Mesendoderm (in vitro differentiated cells): ENCODE measurements around the gene ADAM15.

Experiments
- DNase-seq: peaks from one replicate; pipeline ENCODE4 v3.0.0; 2013
- H2AK5ac ChIP-seq: 2 replicates; pipeline ENCODE4 v1.6.1; 2013; ENCODE audit warnings: low read length, inconsistent platforms
- H2BK120ac ChIP-seq: 2 replicates; pipeline ENCODE4 v1.6.1; 2013; ENCODE audit warnings: low read depth, mild to moderate bottlenecking, low read length, moderate library complexity, mixed read lengths
- H2BK15ac ChIP-seq: replicated peaks from 2 replicates; pipeline ENCODE4 v1.6.1; 2013; ENCODE audit warnings: low read depth, mild to moderate bottlenecking, moderate library complexity
- H2BK5ac ChIP-seq: 2 replicates; pipeline ENCODE4 v1.6.1; 2013; ENCODE audit warnings: low read length, inconsistent platforms
- H3K18ac ChIP-seq: 2 replicates; pipeline ENCODE4 v1.6.1; 2013; ENCODE audit warnings: mild to moderate bottlenecking, low read length, mixed read lengths
- H3K23ac ChIP-seq: one replicate; pipeline ENCODE4 v1.6.1; 2013; ENCODE audit warnings: low read length
- H3K27ac ChIP-seq: 2 replicates; pipeline ENCODE4 v1.5.1; 2013; ENCODE audit warnings: low read depth, mild to moderate bottlenecking, inconsistent platforms, low read length, moderate library complexity
- H3K27me3 ChIP-seq: 2 replicates; pipeline ENCODE4 v1.6.1; 2013; ENCODE audit warnings: low read length, control low read depth, mild to moderate bottlenecking, inconsistent platforms; ENCODE audit not compliant: insufficient read depth, poor library complexity
- H3K36me3 ChIP-seq: 2 replicates; pipeline ENCODE4 v1.6.1; 2013; ENCODE audit warnings: low read length, inconsistent platforms; ENCODE audit not compliant: control insufficient read depth, insufficient read depth
- H3K4ac ChIP-seq: one replicate; pipeline ENCODE4 v1.6.1; 2013; ENCODE audit warnings: low read depth, mild to moderate bottlenecking, low read length, moderate library complexity
- H3K4me1 ChIP-seq: 2 replicates; pipeline ENCODE4 v1.6.1; 2013; ENCODE audit warnings: low read depth, low read length, inconsistent platforms; ENCODE audit not compliant: control insufficient read depth
- H3K4me2 ChIP-seq: 2 replicates; pipeline ENCODE4 v1.6.1; 2013; ENCODE audit warnings: low read length
- H3K4me3 ChIP-seq: 2 replicates; pipeline ENCODE4 v1.5.1; 2013; ENCODE audit warnings: mild to moderate bottlenecking, low read length
- H3K56ac ChIP-seq: one replicate; pipeline ENCODE4 v1.6.1; 2013; ENCODE audit warnings: low read length
- H3K79me1 ChIP-seq: 2 replicates; pipeline ENCODE4 v1.6.1; 2013; ENCODE audit warnings: low read length, inconsistent platforms
- H3K79me2 ChIP-seq: 2 replicates; pipeline ENCODE4 v1.6.1; 2013; ENCODE audit warnings: mild to moderate bottlenecking, low read length; ENCODE audit not compliant: control insufficient read depth, insufficient read depth
- H3K9ac ChIP-seq: 2 replicates; pipeline ENCODE4 v1.6.1; 2013; ENCODE audit warnings: low read length, inconsistent platforms
- H4K5ac ChIP-seq: one replicate; pipeline ENCODE4 v1.6.1; 2013; ENCODE audit warnings: low read length
- H4K8ac ChIP-seq: one replicate; pipeline ENCODE4 v1.6.1; 2013; ENCODE audit warnings: low read depth, mild to moderate bottlenecking, control low read depth, low read length, moderate library complexity
- WGBS: extraction: QIAGEN DNeasy Blood & Tissue Kit; methylation state at CpG from one replicate; pipeline ENCODE4 v1.1.7; 2013; ENCODE audit warnings: low lambda C conversion rate, missing lambda C conversion rate; ENCODE audit not compliant: insufficient coverage; ENCODE audit errors: extremely low coverage; 5-methylcytosine and 5-hydroxymethylcytosine counted together

The ADAM15 gene

DNA sequence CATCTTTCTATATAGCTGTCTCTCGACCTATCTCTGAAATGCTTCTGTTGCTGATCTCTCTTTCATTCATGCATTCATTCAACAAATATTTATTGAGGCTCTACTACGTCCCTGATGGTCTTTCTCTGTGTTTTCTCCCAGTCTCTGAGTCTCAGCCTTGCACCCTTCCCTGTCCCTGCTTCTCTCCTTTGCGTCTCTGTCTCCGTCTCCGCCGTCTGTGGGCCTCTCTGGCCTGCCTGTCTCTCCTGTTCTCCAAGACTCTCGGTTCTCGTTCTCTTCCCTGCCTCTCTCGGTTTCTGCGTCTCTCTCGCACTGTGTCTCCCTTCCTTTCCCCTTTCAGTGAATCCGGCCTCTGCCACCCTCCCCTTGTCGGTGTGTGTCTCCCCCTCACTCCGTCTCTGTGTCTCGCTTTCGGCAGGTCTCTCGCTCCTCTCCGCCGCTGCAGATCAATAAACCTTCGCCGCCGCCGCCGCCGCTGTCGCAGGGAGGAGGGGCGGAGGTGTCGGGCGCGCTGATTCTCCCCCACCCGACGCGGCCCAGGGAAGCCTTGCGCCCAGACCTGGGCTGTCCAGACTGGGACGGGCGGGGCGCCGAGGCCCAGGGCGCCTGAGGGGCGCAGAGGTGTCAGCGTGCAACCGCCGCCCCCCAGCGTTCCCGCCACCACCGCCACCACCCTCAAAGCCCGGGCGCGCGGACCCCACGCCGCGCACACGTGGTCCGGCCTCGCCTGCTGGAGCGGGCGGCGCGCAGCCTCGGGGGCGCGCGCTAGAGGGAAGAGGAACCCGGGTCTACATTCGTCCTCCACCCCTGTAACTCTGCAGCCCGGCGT, 30.6 kb downstream of the ADAM15 start:
- Histone ChIP-seq H3K4me3 (no peak overlapping the region), H3K27ac (no peak overlapping the region), H4K5ac (no peak overlapping the region), H4K8ac (no peak overlapping the region), H3K56ac (peak overlapping the region; percentile 62), H3K36me3 (no peaks in the 10 kb centered on the region), H3K4ac (no peak overlapping the region), H3K79me2 (no peaks in the 10 kb centered on the region), H3K4me1 (no peaks in the 10 kb centered on the region), H3K27me3 (peaks cover 41% of the 10 kb centered on the region), H3K18ac (no peak overlapping the region), H2BK15ac (no peak overlapping the region), H2BK120ac (no peak overlapping the region), H3K9ac (peak overlapping the region; percentile 44), H3K79me1 (no peaks in the 10 kb centered on the region), H2AK5ac (no peak overlapping the region), H3K4me2 (peak overlapping the region; percentile 44), H2BK5ac (no peak overlapping the region), H3K23ac (no peak overlapping the region)
- no peak for DNase-seq
- no CpG with 5 or more reads among the region's 68 CpGs for WGBS

DNA sequence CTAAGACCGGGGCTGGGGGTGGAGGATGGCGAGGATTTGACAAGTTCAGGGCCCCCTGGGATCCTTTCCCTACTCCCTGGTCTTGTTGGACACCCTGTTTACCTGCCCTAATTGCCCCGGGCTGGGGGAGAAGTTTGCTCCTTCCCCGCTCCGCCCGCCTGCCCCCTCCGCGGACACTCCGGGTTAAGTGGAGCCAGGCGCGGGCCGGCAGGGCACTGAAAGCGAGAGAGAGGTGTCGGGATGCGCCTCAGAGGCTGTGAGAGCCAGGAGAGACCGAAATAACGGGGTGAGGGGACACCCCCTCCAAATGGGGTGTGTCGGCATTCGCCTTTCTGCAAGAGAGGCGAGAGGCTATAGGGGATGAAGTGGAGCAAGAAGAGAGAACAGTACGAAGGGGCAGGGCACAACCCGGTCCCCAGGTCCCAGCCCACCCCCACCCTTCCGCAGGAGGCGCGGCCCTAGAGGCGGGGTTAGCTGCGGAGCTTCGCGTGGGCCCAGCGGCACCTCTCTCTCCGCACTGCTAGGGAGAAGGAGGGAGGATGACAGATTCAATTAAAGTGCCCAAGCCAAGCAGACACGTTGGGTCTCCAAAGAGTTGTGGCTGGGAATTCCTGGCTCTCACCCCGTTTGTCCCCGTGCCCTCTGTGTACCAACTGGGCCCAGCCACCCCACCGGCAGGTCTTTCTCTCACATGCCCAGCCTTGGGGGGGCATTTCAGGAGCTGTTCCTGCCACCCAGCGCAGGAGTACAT, 31.4 kb downstream of the ADAM15 start:
- Histone ChIP-seq H3K4ac (no peak overlapping the region), H3K4me3 (no peak overlapping the region), H3K36me3 (no peaks in the 10 kb centered on the region), H3K4me2 (no peak overlapping the region), H3K27ac (no peak overlapping the region), H3K79me2 (no peaks in the 10 kb centered on the region), H4K5ac (no peak overlapping the region), H2BK15ac (no peak overlapping the region), H3K9ac (no peak overlapping the region), H2AK5ac (no peak overlapping the region), H2BK120ac (no peak overlapping the region), H3K18ac (no peak overlapping the region), H4K8ac (no peak overlapping the region), H2BK5ac (no peak overlapping the region), H3K27me3 (peaks cover 41% of the 10 kb centered on the region), H3K79me1 (no peaks in the 10 kb centered on the region), H3K56ac (no peak overlapping the region), H3K4me1 (no peaks in the 10 kb centered on the region), H3K23ac (no peak overlapping the region)
- WGBS: no CpG with 5 or more reads among the region's 36 CpGs
- DNase-seq: no peak

DNA sequence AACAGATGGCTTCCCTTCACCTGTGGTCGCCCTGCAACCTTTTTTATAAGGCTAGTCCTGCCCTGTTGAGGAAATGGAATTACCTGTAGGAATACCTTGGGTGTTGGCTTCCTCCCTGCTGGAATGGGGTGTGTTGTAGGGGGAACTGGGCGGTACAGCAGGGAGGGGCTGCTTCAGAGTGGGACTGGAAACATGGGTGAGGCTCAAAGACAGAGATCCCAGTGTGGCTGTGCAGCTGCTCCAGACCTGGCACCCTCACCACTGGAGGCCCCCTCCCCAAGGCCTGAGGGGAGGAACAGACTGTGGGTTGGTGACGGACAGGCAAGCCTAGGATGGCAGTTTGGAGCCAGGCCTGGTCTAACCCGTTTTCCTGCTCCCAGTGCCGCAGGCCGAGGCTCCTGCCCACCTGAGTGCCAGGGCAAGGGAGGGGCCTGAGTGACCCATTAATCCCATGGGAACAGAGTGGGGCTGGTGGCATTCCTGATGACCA, 32.0 kb downstream of the ADAM15 start:
- Histone ChIP-seq H3K18ac (no peak overlapping the region), H3K36me3 (no peaks in the 10 kb centered on the region), H2BK5ac (no peak overlapping the region), H3K9ac (no peak overlapping the region), H2AK5ac (no peak overlapping the region), H3K79me2 (no peaks in the 10 kb centered on the region), H2BK15ac (no peak overlapping the region), H3K27ac (no peak overlapping the region), H3K56ac (no peak overlapping the region), H2BK120ac (no peak overlapping the region), H3K27me3 (peaks cover 41% of the 10 kb centered on the region), H3K79me1 (no peaks in the 10 kb centered on the region), H3K4me1 (no peaks in the 10 kb centered on the region), H3K4me3 (no peak overlapping the region), H3K4ac (no peak overlapping the region), H4K5ac (no peak overlapping the region), H3K23ac (no peak overlapping the region), H3K4me2 (no peak overlapping the region), H4K8ac (no peak overlapping the region)
- DNase-seq: no peak
- WGBS: no CpG with 5 or more reads among the region's 6 CpGs

DNA sequence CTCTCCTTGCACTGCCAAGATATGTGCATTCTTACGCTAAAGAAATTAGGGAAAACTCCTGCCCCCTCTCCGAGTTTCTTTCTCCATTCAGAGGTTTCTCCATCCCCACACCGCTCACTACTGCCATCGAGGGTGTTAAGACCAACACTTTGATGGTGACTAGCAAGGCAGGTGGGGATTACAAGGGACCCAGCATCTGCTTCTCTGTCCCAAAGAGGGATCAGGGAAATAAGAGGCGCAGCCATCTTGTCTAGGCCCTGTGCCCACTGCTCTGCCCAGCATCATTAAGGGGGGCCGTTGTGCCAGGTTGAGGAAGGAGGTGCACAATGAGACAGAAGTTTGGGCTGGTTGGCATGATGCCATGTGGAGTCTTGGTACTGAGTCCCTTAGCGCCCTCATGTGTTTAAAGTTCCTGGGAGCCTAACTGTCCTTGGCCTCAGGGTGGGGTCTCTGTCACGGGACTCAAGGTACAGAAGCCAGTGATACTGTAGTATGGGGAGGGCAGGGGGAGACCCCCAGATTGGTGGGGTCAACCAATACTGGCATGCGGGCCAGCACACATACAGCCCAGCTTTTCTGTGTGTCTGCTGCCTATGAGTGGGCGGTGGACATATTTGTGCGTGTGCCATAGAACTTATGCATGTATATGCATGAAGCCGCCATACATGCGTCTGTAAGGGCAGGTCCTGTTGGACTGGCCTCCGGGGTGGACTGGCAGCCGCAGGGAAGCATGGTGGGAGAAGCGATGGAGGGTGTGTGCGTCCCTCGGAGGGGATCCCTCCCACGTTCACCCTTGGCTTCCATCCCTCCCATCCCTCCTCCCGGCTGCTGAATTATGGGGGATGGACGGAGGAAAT, 33.0 kb downstream of the ADAM15 start:
- H3K4me1 ChIP-seq: no peaks in the 10 kb centered on the region
- WGBS: no CpG with 5 or more reads among the region's 21 CpGs
- H3K79me2 ChIP-seq: no peaks in the 10 kb centered on the region
- H2BK5ac ChIP-seq: no peak overlapping the region
- no peak overlapping the region for H3K4me3 ChIP-seq
- H3K4me2 ChIP-seq: peak overlapping the region; percentile 57
- H3K23ac ChIP-seq: no peak overlapping the region
- no peak overlapping the region for H2BK120ac ChIP-seq
- no peak overlapping the region for H4K5ac ChIP-seq
- H3K27me3 ChIP-seq: peaks cover 39% of the 10 kb centered on the region
- H2BK15ac ChIP-seq: no peak overlapping the region
- no peaks in the 10 kb centered on the region for H3K36me3 ChIP-seq
- H3K56ac ChIP-seq: peak overlapping the region; percentile 49
- H3K18ac ChIP-seq: no peak overlapping the region
- peak overlapping the region; percentile 35 for H3K9ac ChIP-seq
- H2AK5ac ChIP-seq: no peak overlapping the region
- H3K27ac ChIP-seq: no peak overlapping the region
- H3K4ac ChIP-seq: no peak overlapping the region
- no peak for DNase-seq
- H3K79me1 ChIP-seq: no peaks in the 10 kb centered on the region
- no peak overlapping the region for H4K8ac ChIP-seq

DNA sequence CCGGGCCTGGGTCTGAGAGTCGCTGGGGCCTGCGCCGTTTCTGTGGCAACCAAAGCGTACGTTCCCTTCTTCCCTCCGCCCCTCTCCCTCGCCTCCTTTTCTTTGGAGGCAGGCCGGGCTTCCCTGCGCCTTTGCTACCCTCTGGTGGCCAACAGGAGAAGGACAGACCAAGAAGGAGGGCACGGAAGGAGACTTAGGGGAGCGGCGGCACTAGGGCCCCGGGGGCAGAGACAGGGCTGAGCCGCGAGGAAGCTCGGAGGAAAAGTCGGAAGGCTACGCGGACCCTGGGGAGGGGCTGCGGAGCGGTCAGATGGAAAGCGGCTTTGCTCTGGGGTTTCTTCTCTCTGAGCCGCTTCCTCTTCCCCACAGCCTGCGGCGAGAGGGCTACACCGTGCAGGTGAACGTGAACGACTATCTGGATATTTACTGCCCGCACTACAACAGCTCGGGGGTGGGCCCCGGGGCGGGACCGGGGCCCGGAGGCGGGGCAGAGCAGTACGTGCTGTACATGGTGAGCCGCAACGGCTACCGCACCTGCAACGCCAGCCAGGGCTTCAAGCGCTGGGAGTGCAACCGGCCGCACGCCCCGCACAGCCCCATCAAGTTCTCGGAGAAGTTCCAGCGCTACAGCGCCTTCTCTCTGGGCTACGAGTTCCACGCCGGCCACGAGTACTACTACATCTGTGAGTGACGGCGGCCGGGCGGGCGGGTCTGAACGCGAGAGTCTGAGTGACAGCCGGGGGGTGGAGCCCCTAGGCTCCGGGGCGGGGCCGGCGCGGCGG, 33.8 kb downstream of the ADAM15 start:
- Histone ChIP-seq H2BK120ac (no peak overlapping the region), H3K56ac (peak overlapping the region; percentile 95), H3K4me1 (no peaks in the 10 kb centered on the region), H3K4me2 (peak overlapping the region; percentile 96), H3K4me3 (peak overlapping the region; percentile 90), H3K36me3 (no peaks in the 10 kb centered on the region), H3K18ac (no peak overlapping the region), H3K9ac (peak overlapping the region; percentile 82), H2BK5ac (no peak overlapping the region), H4K5ac (no peak overlapping the region), H3K79me1 (no peaks in the 10 kb centered on the region), H3K79me2 (no peaks in the 10 kb centered on the region), H2AK5ac (no peak overlapping the region), H3K4ac (no peak overlapping the region), H4K8ac (no peak overlapping the region), H3K23ac (no peak overlapping the region), H2BK15ac (no peak overlapping the region), H3K27me3 (peaks cover 32% of the 10 kb centered on the region), H3K27ac (peak overlapping the region; percentile 53)
- DNase-seq: peak; percentile 99
- WGBS: no CpG with 5 or more reads among the region's 67 CpGs
